HTR-8/SVneo (cell line): Measurements from ENCODE around the gene ENGASE.

Experiments
- DNase-seq: peaks from one replicate; pipeline ENCODE4 v3.0.0; 2011; ENCODE audit warnings: low spot score, mixed read lengths; ENCODE audit not compliant: insufficient read length
- FAIRE-seq: peaks from 2 replicates; lab custom pipeline; 2011; peaks lifted over from hg19 to GRCh38; lab: Jason Lieb, UNC

The ENGASE gene

DNA sequence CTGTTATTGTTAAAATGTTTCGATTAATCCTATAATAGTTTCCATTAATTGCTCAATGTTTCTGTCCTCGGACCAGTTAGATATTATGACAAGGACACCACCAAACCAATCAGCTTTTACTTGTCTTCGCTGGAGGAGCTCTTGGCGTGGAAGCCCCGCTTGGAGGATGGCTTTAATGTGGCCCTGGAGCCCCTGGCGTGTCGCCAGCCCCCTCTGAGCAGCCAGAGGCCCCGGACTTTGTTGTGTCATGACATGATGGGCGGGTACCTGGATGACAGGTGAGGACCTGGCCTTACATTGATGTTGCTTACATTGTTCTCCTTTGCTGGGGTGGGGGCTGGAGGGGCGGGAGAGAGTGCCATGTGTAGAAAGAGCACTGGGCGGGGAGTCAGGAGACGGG lies 3.0 kb downstream of the ENGASE start:
- DNase-seq (no peak), FAIRE-seq (no peak)

DNA sequence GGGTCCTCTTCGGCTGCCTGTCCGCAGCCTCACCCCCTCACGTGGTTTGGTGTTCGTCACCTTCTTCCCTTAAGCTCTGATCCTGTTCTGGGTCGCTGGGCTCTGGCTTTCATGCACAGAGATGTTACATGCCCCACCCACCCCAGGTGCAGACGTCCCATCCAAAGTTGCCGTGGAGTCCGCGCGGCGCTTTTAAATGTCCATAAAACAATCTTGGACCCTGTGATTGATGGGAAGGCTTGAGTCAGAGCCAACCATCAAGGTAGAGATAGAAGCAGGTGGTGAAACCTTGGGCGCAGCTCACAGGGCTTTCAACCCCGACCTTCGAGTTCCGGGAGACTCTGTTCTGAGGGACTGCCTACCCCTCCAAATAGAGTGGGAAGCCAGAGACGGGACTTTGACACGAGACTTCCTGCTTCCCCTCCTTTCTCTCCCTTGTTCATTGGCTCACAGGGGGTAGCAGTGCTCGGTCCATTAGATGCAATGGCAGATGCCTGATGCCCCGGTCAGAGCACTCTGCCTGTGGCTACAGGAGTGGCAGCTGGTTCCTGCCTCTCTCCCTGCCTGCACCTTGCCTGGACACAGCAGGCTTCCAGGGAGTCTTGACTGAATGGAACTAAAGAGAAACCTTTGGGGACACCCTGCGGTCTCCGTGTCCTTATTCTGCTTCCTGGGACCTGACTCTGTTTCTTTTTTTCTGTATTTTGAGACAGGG lies 4.0 kb downstream of the ENGASE start:
- no peak for FAIRE-seq
- DNase-seq: no peak

GRCh38 chr17:79079421-79080200 lies 5.0 kb downstream of the ENGASE start:
- DNase-seq (no peak), FAIRE-seq (no peak)

DNA sequence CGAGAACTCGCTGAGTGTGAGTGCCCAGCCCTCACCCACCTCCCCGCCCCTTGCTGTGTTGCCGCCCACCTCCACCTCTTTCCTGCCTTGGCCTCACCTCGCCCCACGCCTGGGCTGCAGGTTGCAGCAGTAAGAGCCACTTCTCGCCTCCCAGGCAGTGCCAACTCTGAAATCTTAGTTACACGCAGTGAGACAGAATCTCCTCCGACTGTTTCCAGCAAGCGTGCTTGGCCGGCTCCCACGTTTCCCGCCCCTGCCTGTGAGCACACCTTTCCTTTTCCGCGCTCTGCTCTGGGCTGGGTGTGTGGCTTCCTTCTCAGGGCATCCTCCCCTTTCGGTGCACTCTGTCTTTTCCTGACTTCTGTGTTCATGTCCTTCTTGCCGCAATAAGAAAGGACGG lies 5.7 kb downstream of the ENGASE start:
- no peak for DNase-seq
- no peak for FAIRE-seq

DNA sequence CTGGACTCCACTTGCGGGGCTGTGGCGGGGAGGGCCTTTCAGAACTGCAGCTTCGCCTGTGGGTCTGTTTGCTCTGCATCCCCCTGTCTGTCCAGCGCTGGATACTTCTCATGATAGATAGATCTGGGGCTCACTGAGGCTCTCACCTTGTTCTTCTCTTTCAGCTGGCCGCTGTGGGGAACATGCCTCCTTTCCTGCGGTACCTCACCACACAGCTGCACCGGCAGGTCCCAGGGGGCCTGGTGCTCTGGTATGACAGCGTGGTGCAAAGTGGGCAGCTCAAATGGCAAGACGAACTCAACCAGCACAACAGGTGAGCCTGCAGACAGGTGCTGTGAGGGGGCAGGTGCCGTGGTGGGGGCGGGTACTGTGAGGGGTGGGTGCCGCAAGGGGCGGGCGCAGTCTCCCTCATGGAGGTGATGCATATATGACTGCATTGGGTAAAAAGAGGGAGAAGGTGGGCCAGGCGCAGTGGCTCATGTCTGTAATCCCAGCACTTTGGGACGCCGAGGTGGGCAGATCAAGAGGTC lies 6.2 kb downstream of the ENGASE start:
- FAIRE-seq (no peak), DNase-seq (no peak)

DNA sequence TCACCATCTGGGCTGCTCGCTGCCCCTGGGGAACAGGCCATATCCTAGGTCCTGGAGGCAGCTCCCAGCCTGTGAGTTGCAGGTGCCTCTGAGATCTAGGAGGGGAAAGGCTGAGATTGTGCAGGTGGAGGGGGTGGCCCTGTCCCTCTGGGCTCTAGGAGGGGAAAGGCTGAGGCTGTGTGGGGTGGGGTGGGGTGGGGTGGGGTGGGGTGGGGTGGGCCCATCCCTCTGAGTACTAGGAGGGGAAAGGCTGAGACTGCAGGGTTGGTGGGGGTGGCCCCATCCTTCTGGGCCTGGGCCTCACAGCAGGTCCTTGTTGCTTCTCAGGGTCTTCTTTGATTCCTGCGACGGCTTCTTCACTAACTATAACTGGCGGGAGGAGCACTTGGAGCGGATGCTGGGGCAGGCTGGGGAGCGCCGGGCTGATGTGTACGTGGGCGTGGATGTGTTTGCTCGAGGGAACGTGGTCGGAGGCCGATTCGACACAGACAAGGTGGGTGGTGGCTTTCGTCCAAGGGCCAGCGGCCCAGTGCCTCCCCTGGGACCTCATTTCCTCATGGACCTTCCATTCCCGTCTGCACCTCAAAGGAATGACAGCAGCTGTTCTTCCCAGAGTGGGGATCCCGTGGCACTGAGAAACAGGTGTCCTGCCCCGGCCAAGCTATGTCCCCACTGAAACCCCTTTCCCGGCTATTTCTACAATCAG lies 7.1 kb downstream of the ENGASE start:
- DNase-seq: no peak
- no peak for FAIRE-seq

DNA sequence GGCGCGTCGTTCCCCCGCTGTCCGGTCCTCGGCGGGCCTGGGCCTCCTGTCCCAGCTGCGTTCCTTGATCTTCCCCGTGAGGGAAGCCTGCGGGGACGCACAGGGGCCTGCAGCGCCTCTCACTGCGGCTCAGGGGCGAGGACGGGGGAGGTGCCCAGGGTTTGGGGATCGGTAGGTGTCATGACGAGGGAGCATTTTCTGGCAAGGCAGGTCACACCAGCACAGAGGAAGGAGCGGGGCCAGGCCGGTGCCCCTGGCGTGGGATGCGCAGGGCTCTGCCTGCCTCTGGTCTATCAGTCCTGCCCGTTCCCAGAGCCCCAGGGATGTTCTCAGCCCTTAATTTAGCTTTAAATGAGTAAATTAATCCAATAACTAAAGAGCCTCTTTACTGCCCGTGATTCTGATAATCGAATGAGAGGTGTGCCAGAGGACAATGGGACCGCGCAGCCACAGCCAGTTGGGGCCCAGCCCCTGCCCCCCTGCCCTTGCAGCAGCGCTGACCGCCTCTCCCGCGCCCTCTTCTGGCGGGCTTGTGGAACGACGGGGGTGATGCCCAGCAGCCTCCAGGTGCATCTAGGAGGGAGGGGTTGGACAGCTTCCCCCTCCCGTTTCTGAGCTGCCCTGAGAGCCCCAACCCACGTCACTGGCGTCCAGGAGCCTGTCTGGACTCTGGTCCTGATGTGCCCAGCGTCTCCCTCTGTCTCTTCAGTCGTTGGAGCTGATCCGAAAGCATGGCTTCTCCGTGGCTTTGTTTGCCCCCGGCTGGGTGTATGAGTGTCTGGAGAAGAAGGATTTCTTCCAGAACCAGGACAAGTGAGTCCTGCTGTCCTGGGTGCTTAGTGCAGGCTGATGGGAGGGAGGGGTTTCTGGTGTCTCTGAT lies 7.9 kb downstream of the ENGASE start:
- DNase-seq (peak; percentile 53), FAIRE-seq (no peak)

DNA sequence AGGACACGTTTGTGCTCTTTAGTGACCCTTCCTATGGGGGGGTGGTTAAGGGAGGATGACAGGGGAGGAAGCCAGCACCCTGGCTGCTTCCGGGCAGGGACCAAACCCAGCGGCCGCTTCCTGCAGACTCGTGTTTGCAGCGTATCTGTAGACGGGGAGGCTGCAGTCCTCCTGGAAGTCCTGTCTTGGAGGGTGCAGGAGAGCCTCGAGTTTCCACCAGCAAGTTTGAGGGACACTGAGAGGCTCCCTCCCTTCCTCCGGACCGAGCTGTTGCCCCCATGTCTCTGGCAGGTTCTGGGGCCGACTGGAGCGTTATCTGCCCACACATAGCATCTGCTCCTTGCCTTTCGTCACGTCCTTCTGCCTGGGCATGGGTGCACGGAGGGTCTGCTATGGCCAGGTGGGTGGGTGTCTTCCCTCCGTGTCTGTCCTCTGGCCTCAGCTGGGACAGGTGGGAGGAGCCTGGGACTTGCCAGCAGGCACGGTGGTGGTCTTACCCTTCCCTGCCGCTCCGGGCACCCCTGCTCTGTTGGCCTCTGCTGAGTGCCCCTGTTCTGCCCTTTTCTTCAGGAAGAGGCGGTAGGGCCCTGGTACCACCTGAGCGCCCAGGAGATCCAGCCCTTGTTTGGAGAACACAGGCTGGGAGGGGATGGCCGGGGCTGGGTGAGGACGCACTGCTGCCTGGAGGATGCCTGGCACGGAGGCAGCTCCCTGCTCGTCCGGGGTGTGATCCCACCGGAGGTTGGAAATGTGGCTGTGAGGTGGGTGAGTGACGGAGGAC lies 8.8 kb downstream of the ENGASE start:
- DNase-seq (no peak), FAIRE-seq (no peak)

- FAIRE-seq (no peak), DNase-seq (no peak)
These were observed 9.9 kb downstream of the ENGASE start for GRCh38 chr17:79084291-79085153.

DNA sequence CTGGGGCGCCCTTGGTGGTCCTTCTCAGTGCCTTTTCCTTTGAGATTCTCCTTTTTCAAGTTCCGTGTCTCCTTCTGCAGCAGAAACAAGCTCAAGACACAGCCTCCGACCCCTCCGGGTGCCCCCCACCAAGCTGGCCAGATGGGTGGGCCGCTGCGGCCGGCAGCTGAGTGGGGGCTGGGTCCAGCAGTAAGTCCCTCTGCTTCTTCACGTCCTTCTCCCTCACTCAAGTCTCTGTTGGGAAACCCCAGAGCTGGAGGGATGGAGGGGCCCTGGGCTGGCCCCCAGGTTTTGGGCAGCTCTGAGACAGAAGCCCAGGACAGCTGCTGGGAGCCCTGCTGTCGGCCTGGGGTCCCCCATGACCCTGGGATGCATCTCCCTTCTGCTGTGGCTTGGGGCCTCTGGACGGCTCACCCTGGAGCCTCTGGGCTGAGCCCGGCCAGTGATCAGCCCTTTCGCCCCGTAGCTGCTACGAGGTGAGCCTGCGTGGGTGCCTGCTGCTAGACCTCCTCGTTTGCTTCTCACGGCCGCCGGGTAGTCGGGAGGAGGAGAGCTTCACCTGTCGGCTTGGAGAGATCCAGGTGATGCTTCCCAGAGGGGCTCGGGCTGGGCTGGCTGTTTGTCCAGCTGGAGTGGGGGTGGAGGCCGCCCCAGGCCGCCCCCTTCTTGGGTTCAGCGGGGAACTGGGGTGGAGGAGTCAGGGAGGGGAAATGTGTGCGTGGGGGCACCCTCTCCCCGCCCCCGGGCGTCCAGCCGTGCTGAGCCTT lies 10.7 kb downstream of the ENGASE start:
- no peak for FAIRE-seq
- DNase-seq: no peak

DNA sequence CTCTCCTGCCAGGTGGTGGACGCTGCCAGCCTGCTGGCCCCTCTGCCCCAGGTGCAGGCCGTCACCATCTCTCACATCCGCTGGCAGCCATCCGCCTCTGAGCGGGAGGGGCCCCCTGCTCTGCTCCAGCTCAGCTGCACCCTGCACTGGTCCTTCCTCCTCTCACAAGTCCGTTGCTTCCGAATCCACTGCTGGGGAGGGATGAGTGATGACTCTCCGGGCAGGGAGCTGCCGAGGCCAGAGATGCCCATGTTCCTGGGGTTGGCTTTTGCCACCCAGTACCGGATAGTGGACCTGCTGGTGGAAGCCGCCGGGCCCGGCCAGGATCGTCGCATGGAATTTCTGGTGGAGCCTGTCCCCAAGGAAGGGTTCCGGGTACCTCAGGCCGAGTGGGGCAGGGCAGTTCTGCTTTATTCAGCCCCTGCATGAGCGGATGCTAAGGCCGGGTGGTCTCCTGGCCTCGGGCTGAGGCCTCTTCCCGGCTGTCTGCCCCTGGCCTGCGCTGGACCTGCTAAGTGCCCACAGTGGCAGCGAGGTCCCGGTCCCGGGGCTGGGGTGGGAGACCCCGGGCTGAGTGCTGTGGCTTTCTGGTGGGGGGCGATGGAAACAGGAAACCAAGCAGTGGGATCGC lies 11.4 kb downstream of the ENGASE start:
- DNase-seq: no peak
- FAIRE-seq: no peak

- DNase-seq (no peak), FAIRE-seq (no peak)
These were observed 12.2 kb downstream of the ENGASE start for GRCh38 chr17:79086609-79087427.

DNA sequence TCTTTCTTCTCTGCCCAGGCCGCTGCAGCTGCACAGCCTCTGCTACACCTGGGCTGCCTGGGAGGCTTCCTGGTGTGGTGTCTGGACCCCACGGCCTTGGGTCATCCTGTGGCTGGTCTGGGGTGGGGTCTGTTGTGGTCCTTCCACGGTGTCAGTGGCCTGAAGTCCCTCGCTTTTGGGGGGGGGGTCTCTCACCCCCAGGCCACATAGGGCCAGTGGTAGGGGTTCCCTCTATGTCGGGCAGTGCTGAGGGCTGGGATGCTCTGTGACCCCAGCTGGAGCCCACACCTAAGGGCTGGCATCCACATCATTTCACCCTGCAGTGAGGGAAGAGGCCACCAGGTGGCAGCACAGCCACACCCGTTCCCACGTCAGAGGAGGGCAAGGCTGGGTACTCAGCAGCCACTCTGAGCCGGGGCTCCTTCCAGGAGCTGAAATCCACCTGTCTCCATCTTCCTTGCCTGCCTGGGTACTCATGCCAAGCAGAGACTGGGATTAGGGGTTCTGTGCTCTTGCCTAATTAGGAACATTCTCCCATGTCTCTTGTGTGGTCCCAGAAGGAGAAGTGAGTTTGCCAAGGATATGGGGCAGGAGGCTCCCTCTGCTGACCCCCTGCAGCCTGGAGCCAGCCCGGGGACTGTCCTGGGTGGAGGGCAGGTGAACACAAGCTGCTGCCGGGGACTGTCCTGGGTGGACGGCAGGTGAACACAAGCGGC lies 13.0 kb downstream of the ENGASE start:
- DNase-seq (peak; percentile 84), FAIRE-seq (peak; percentile 91)

DNA sequence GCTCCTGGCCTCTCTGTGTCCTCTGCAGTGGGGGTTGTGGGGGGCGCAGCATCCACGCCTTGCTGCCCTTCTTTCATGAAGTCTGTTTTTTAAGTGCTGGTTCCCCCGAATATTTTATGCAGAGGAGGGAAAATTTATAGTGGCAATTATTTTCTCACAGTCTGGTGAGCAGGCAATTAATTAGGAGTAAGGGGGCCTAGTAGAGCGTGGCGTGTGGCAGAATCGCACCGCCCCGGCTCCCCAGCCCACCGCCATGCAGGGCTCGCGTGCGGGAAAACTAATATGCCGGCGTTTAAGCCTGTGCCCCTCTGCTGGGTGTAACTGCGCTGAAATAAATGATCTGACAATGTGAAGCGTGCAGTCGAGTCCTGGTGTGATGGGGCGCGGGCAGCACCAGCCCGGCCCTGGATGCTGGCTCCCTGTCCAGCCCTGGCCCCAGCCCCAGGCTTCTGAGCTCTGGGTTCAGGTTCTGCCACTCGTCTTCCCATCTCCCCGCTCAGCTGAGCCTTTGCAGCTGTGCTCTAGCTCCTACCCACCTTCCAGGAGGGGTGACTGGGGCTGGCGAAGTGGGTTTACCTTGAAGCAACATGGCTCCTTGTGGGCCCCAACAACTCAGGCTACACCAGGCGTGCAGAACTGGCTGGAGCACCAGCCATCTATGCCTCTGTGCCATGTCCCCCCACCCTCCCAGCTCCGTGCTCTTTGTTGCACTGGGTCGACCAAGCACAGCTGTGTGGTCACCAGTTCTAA lies 13.8 kb downstream of the ENGASE start:
- no peak for DNase-seq
- no peak for FAIRE-seq

- FAIRE-seq (no peak), DNase-seq (no peak)
These were observed 14.3 kb downstream of the ENGASE start for GRCh38 chr17:79088997-79089328.
